Activated T-helper 17 cell treated with anti-CD3 and anti-CD28 coated beads, Interleukin-2, amount 50 U/mL, for 72 hours (primary cell): ENCODE measurements around the gene FARP1. TPM values are rescaled to one million over a fixed set of nuclear protein-coding genes. Genes with fewer than 3 reads are reported as not detected.
"Not testable (repeated sequence)": the region's sequence is repeated elsewhere in the genome, so short reads cannot be mapped to it uniquely, and the experiment has no call there.

ENCODE experiments used
- ATAC-seq: fragments of 150-1000 bp; cut with Tn5 transposase; replicated peaks from 2 replicates; pipeline ENCODE4 v1.10.0; 2021; ENCODE audit warnings: mild to moderate bottlenecking, moderate library complexity
- H3K27ac Mint-ChIP-seq: one replicate; pipeline ENCODE4 v1.8.0; 2022; ENCODE audit warnings: mixed read lengths
- H3K27me3 Mint-ChIP-seq: one replicate; pipeline ENCODE4 v1.8.0; 2022; ENCODE audit warnings: mixed read lengths
- H3K36me3 Mint-ChIP-seq: one replicate; pipeline ENCODE4 v1.8.0; 2022; ENCODE audit warnings: low read depth, mild to moderate bottlenecking, mixed read lengths
- H3K4me1 Mint-ChIP-seq: one replicate; pipeline ENCODE4 v1.8.0; 2022; ENCODE audit warnings: mixed read lengths
- H3K4me3 Mint-ChIP-seq: one replicate; pipeline ENCODE4 v1.8.0; 2022; ENCODE audit warnings: mild to moderate bottlenecking, mixed read lengths
- H3K9me3 Mint-ChIP-seq: one replicate; pipeline ENCODE4 v1.8.0; 2022; ENCODE audit warnings: mixed read lengths
- total RNA-seq, 2 donors: library from RNA; stranded (reverse); gene quantifications; one replicate each; pipeline ENCODE4 v1.2.3, GENCODE V29; 2022

The FARP1 gene
- total RNA-seq, 2 donors from 2014 or later = 1.1 to 1.7 TPM

DNA sequence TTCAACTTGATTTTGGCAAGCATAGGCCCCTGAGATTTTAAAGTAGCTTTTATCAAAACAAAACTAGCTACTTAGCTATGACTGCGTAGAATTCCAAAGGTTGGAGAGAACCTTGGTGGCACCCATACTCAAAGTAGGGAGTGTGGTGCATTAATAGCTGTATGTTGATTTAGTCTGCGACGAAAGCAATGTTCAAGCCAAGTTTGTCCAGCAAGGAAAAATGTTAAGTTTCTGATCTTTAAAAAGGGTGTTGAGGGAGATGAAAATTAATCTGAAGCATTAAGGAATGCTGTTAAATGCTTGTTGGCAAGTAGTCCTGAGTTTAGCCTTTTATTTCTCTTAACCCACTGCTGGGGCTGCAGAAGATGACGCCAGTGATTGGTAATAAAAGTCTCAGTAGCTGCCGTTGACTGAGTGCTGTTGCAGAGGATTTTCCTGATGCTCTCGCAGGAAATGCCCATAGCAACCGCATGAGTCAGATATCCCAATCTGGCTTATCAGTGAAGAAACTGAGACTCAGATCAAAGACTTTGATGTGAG, 110.1 kb downstream of the FARP1 start:
- ATAC-seq = no peak
- no peak overlapping the region for H3K4me3 Mint-ChIP-seq
- H3K4me1 Mint-ChIP-seq = no peaks in the 10 kb centered on the region
- no peak overlapping the region for H3K27ac Mint-ChIP-seq
- H3K27me3 Mint-ChIP-seq = peaks cover 3% of the 10 kb centered on the region
- H3K9me3 Mint-ChIP-seq = no peaks in the 10 kb centered on the region
- H3K36me3 Mint-ChIP-seq = no peaks in the 10 kb centered on the region

DNA sequence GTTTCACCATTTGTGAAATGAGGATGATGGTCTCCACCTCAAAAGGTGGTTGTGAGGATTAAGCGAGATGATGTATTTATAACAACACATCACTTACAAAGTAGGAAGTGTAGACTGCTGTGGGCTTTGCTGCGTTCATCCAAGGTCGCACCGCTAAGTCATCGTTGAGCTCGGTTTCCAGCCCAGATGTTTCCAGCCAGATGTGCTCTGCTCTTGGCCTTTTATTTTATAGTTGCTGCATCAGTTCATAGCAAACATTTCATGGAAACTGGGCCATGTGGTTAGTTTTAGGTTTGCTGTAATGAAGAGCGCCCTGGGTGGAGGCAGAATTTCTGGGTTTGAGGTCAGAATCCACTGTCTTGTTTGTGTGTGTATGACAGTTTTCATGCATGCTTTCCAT, 110.6 kb downstream of the FARP1 start:
- no peak overlapping the region for H3K27ac Mint-ChIP-seq
- H3K4me3 Mint-ChIP-seq = no peak overlapping the region
- no peaks in the 10 kb centered on the region for H3K9me3 Mint-ChIP-seq
- H3K27me3 Mint-ChIP-seq = peaks cover 3% of the 10 kb centered on the region
- ATAC-seq = no peak
- H3K4me1 Mint-ChIP-seq = no peaks in the 10 kb centered on the region
- H3K36me3 Mint-ChIP-seq = no peaks in the 10 kb centered on the region

DNA sequence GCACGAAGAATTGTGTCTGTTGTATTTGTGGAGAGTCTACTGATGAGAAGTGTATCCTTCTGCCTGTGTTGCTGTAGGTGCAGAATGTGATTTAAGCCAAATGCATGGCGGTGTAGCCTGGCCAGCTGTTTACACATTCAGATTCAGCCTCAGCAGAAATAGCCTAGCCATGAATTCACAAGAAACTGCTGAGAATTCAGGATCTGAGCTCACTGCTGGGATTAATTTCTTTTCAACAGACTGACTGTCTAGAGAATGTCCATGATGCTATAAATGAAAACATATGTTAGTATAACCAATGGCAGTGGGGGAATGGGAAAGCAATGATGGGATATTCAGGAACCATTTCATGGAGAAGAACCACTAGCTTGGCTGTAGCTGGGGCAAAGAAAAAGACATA, 111.6 kb downstream of the FARP1 start:
- H3K36me3 Mint-ChIP-seq = no peaks in the 10 kb centered on the region
- no peaks in the 10 kb centered on the region for H3K9me3 Mint-ChIP-seq
- ATAC-seq = no peak
- H3K4me1 Mint-ChIP-seq = no peaks in the 10 kb centered on the region
- H3K27ac Mint-ChIP-seq = no peak overlapping the region
- no peak overlapping the region for H3K4me3 Mint-ChIP-seq
- H3K27me3 Mint-ChIP-seq = no peaks in the 10 kb centered on the region

DNA sequence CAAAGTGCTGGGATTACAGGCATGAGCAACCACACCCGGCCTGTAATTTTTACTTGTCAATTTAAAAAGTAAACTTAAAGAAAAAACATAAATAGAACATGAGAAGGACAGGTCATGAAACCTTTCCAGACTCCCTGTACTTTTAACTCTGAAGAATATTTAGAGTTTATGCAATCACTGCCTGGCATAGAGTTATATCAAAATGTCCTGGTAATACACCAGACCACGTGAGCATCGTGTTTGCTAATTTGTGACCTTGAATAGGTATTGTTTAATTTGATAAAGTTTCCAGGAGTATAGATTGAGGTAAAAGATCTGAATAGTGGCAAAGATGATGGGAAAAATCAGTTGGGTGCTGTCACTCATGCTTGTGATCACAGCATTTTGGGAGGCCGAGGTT, 115.3 kb downstream of the FARP1 start:
- Mint-ChIP-seq H3K4me1 (no peaks in the 10 kb centered on the region), H3K36me3 (no peaks in the 10 kb centered on the region)

DNA sequence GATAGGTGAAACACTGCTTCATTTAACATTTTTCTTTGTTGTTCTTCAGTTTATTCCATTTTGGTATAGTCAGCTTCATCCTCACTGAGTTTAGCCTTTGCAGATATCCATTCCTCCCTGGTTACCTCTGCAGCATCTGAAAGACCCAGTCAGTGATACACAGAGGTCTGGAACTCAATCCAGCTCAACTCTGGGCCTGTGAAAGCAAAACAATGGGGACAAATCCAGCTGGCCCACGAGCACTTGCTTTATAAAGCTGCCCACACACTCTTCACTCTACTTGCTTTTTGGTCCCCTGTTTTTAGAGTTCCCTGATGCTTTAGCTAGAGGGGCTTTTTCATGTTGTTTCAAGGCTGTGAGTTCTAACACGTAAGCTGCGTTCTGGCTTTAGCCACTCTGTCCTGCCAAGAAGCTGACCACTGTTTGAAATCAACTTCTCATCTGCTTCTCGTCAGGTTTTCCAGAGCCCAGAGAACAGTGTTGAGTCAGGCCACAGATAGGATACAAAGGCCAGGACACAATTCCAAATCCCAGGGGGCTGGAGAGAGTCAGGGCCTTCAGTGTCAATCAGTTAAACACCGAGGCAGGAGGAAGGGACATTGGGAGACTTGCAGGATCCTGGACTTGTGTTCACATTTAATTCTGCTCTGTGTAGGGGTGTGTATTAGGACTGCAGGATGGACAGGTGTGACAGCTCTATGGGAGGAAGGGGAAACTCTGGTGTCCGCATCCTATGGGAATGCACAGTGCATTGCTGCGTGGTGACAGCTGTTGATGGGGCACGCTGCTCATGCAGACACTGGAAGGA, 117.7 kb downstream of the FARP1 start:
- H3K4me3 Mint-ChIP-seq = no peak overlapping the region
- H3K4me1 Mint-ChIP-seq = no peaks in the 10 kb centered on the region
- no peaks in the 10 kb centered on the region for H3K27me3 Mint-ChIP-seq
- no peaks in the 10 kb centered on the region for H3K9me3 Mint-ChIP-seq
- no peaks in the 10 kb centered on the region for H3K36me3 Mint-ChIP-seq
- no peak for ATAC-seq
- no peak overlapping the region for H3K27ac Mint-ChIP-seq

More for the DNA sequence above, 115.3 kb downstream of the FARP1 start:
- no peak overlapping the region for H3K27ac Mint-ChIP-seq
- no peaks in the 10 kb centered on the region for H3K27me3 Mint-ChIP-seq
- ATAC-seq = no peak
- H3K9me3 Mint-ChIP-seq = no peaks in the 10 kb centered on the region
- no peak overlapping the region for H3K4me3 Mint-ChIP-seq

DNA sequence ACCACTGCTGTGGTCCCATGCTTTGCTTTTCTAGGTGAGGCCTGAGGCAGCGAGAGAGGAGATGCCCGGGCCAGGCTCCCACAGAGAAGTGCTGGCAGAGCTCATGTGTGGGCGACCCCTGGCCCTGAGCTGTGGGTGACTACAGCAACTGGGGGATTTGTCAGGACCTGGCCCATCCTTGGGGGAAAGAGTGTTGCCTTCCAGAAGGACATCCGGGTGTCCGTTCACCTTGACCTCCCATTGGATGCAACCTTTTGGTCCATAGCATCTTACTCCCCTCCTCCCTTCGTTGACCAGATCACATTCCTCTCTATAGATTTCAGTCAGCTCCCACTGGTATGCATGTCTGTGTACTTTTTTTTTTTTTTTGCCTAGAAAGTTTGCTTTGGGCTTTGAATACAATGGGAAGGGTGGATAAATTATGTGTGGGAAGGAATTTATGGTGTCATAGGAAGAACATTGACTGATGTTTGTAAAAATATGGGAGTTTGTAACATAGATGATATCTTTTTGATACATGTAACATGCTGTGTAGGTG, 118.3 kb downstream of the FARP1 start:
- ATAC-seq = no peak
- Mint-ChIP-seq H3K27ac (no peak overlapping the region), H3K27me3 (no peaks in the 10 kb centered on the region), H3K4me3 (no peak overlapping the region), H3K36me3 (no peaks in the 10 kb centered on the region), H3K4me1 (no peaks in the 10 kb centered on the region), H3K9me3 (no peaks in the 10 kb centered on the region)

DNA sequence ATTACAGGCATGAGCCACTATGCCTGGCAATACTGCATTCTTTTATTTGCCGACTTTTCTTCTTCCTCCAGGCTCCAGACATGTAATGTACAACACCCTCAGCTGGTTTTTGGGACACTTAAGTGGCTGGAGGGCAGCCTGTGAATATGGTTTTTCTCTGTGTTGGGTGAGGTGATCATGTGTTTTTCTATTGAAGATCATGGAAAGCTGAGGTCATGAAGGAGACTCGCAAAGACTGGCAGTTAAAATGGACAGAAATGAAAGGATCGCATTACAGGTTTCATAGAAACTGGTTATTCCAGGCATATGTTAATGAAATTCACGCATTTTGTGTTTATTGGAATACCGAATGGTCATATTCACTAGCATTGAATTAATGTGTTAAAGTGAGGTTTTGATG, 119.4 kb downstream of the FARP1 start:
- no peaks in the 10 kb centered on the region for H3K36me3 Mint-ChIP-seq
- H3K27me3 Mint-ChIP-seq = no peaks in the 10 kb centered on the region
- no peak overlapping the region for H3K4me3 Mint-ChIP-seq
- no peaks in the 10 kb centered on the region for H3K9me3 Mint-ChIP-seq
- H3K27ac Mint-ChIP-seq = no peak overlapping the region
- H3K4me1 Mint-ChIP-seq = no peaks in the 10 kb centered on the region
- ATAC-seq = no peak

DNA sequence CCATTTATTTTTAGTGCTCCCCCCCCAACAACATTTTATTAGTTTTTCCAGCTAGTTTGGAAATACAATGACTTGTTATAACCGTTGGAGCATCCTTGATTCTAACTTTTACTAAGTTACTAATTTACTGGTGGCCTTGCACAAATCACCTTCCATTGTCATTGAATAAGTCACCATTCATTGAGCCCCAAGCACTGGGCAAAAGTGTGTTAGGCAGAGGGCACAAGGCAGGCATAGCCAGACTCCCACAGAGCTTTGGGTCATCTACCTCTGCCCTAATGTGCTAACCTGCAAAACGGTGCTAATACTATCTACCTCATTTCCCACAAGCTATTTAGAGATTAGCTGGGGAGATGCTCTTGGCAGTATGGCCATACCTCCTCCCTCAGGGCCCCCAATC, 120.9 kb downstream of the FARP1 start:
- H3K4me3 Mint-ChIP-seq = no peak overlapping the region
- no peaks in the 10 kb centered on the region for H3K4me1 Mint-ChIP-seq
- no peak overlapping the region for H3K27ac Mint-ChIP-seq
- ATAC-seq = no peak
- H3K36me3 Mint-ChIP-seq = no peaks in the 10 kb centered on the region
- H3K9me3 Mint-ChIP-seq = no peaks in the 10 kb centered on the region
- no peaks in the 10 kb centered on the region for H3K27me3 Mint-ChIP-seq

DNA sequence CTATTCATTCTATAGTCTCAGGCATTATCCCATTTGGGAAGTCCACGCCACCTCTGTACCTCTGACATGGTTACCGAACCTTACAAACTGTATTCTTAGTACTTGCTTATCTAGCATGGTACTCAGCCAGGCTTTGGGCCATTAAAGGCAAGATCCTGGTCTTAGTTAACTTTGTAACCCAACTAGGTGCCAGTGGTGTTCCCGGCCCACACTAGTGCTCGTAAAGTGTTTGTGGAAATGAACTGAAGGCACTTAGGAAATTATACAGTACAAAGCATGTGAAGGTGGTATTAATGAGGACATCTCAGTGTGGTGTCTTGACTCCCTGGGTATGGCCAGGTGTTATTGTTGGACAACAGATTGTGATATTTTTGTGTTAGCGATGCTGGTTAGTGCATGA, 122.0 kb downstream of the FARP1 start:
- Mint-ChIP-seq H3K9me3 (no peaks in the 10 kb centered on the region), H3K4me3 (no peak overlapping the region), H3K4me1 (no peaks in the 10 kb centered on the region), H3K36me3 (no peaks in the 10 kb centered on the region), H3K27ac (no peak overlapping the region), H3K27me3 (no peaks in the 10 kb centered on the region)
- no peak for ATAC-seq

DNA sequence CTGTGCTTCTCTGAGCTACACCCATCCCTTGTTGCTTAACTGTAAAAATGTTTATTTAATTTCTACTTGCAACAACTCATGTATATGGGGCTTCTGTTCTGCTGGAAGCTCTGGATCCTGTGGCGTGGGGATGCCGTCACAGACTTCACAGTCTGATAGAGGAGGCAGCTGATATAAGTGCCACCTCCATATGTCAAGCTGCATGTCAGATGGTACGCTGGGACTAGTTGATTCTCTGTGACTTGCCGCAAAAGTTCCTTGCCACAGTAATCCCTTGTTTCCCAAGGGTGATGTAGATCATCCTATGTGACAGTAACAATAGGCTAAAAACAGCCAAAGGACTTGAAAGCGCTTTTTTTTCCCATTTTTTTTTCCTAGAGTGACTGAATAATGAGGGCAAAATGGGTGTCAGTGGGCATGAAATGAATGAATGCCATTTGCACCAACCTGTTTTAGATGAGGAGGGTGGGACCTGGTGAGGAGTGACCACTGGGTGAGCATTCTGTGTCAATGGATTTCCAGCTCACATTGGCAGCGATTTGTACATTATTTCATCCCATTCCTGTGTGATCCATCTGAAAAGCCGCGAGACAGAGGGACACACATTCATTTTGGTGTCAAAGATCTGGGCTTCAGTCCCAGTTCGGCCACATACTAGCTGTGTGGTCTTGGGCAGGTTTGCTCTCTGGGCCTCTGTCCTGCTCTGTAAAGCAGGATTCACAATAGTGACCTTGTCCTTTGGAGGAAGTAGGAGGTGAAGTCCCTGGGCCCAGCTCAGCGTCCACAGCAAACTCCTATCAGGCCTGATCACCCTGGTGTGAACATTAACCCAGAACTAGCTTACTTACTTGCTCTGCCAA, 123.0 kb downstream of the FARP1 start:
- H3K27ac Mint-ChIP-seq = no peak overlapping the region
- no peaks in the 10 kb centered on the region for H3K9me3 Mint-ChIP-seq
- no peaks in the 10 kb centered on the region for H3K27me3 Mint-ChIP-seq
- no peak overlapping the region for H3K4me3 Mint-ChIP-seq
- no peaks in the 10 kb centered on the region for H3K4me1 Mint-ChIP-seq
- H3K36me3 Mint-ChIP-seq = no peaks in the 10 kb centered on the region
- ATAC-seq = no peak

DNA sequence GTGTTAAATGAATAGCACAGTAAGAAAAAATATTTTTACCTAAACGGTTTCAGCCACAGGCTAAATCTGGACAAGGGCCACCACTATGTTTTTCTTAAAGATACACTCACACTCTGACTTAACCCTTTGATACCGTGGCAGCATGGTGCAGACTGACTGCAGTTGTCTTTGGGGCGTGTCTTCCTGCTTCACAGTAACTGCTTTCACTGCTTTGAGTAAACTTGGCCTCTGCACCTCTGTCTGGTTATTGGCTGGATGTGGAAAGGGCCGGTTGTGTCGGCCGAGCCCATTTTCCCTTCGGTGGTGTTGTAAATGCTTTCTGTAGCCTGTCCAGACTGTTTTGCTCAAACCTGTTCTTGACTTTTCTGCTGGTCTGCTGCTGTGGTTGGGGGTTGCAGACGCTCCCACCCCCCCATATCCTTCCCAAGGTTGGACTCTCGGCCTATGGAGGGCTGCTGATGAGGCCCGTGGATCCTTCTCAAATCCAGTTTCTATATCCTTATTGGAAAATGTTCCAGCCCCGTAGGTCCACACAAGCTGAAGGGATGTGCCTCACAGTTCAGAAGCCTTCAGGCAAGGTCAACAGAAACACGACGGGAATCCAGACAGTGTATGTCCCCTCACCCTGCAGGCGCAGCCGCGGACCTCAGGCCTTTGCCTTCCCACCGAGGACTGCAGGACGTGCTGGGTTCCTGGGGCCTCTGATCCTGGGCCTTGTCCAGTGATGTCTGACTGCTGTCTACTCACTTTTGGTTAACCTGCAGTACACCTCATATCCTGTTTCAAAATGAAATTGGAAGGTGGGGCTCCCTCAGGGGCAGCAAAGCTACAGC, 124.4 kb downstream of the FARP1 start:
- no peaks in the 10 kb centered on the region for H3K9me3 Mint-ChIP-seq
- H3K27ac Mint-ChIP-seq = no peak overlapping the region
- no peaks in the 10 kb centered on the region for H3K4me1 Mint-ChIP-seq
- no peak for ATAC-seq
- H3K4me3 Mint-ChIP-seq = no peak overlapping the region
- H3K27me3 Mint-ChIP-seq = no peaks in the 10 kb centered on the region
- H3K36me3 Mint-ChIP-seq = no peaks in the 10 kb centered on the region

DNA sequence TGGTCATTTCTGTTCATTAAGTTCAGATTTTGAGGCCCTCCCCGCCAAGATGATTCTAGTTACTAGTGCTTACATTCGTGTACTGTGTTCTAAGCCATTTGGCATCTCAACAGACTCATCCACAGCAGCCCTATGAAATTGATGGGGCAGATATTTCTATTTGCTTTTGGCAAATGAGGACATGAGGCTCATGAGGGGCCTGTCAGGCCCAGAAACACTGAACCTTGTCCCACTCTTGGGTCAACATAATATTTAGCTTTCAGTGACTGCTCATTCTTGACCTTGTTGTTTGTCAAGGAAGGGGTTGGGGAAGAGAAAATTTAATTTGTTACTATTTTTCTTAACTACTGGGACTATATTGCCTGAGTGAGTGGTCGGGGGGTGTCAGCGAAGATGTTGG, 126.5 kb downstream of the FARP1 start:
- no peak overlapping the region for H3K4me3 Mint-ChIP-seq
- no peak for ATAC-seq
- H3K36me3 Mint-ChIP-seq = no peaks in the 10 kb centered on the region
- no peak overlapping the region for H3K27ac Mint-ChIP-seq
- no peaks in the 10 kb centered on the region for H3K9me3 Mint-ChIP-seq
- H3K4me1 Mint-ChIP-seq = no peaks in the 10 kb centered on the region
- no peaks in the 10 kb centered on the region for H3K27me3 Mint-ChIP-seq

DNA sequence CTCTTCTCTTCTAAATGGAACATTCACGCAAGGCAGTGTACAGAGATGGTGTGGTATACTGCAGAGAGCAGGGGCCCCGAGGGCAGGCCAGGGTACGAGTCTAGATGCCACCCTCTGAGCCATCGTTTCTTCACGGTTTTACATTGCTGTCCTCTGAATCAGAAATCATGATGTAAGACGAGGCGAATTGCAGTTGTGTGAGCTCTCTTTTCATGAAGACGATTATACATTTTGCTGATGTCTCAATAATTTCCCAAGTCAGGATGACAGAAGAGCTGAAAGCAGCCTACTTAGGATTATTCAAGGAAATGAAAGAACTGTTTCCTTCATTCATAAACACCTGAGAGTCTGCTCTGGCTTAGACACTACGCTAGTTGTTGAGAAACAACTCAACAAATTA, 127.9 kb downstream of the FARP1 start:
- no peak overlapping the region for H3K27ac Mint-ChIP-seq

DNA sequence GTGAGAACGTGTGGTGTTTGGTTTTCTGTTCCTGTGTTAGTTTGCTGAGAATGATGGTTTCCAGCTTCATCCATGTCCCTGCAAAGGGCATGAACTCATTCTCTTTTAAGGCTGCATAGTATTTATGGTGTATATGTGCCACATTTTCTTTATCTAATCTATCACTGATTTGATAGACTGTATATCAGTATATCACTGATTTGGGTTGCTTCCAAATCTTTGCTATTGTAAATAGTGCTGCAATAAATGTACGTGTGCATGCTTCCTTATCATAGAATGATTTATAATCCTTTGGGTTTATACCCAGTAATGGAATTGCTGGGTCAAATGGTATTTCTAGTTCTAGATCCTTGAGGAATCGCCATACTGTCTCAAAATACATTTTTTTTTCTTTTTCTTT, 128.8 kb downstream of the FARP1 start:
- H3K4me3 Mint-ChIP-seq, H3K27ac Mint-ChIP-seq, H3K36me3 Mint-ChIP-seq, H3K9me3 Mint-ChIP-seq, H3K4me1 Mint-ChIP-seq, ATAC-seq, H3K27me3 Mint-ChIP-seq: not testable (repeated sequence)

More for the DNA sequence above, 127.9 kb downstream of the FARP1 start:
- Mint-ChIP-seq H3K4me3 (no peak overlapping the region), H3K36me3 (no peaks in the 10 kb centered on the region), H3K4me1 (no peaks in the 10 kb centered on the region), H3K27me3 (no peaks in the 10 kb centered on the region), H3K9me3 (no peaks in the 10 kb centered on the region)
- ATAC-seq = no peak
